Erythroblast (primary cell): ENCODE results near the gene GPR32.

Experiments used
- GATA1 ChIP-seq: IDR thresholded peaks from 2 replicates; pipeline ENCODE4 v1.6.1; 2011; ENCODE audit warnings: low read depth, mild to moderate bottlenecking, control low read depth, low read length, moderate library complexity
- POLR2A ChIP-seq: IDR thresholded peaks from 2 replicates; pipeline ENCODE4 v1.6.1; 2011; ENCODE audit warnings: mild to moderate bottlenecking, low read length

DNA sequence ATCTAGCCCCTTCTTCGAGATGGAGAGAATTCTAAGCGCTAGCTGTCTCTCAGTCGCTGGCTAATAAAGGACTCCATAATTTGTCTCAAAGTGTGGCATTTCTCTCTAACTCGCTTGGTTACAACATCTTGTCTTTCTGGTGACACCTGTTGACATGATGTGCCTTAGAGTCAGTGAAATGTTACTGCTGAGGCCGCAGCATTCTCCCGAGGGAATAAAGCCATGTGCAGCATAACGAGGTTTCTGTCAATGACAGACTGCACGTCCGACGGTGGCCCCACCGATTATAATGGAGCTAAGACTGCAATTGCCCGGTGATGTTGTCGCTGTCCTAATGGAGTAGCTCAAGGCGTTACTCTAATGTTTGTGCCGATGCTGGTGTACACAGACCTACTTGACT lies 20.3 kb upstream of the GPR32 start:
- TF ChIP-seq POLR2A: no peak
- TF ChIP-seq GATA1: no peak
